GM18507 (cell line): Measurements from ENCODE around the gene SKOR2.
"Not testable (repeated sequence)": the region's sequence is repeated elsewhere in the genome, so short reads cannot be mapped to it uniquely, and the experiment has no call there.

Experiments used
- DNase-seq: peaks from one replicate; pipeline ENCODE4 v3.0.0; 2011; ENCODE audit warnings: low read depth; ENCODE audit not compliant: insufficient read length; ENCODE audit errors: extremely low spot score
- FAIRE-seq: peaks from 2 replicates; lab custom pipeline; 2011; peaks lifted over from hg19 to GRCh38; lab: Jason Lieb, UNC

SKOR2 gene

GRCh38 chr18:47158404-47158803 lies 93.1 kb downstream of the SKOR2 start:
- not testable (repeated sequence) for DNase-seq, FAIRE-seq
